ENCODE measurements around the gene CLEC12A. TPM values are rescaled to one million over a fixed set of nuclear protein-coding genes. Genes with fewer than 3 reads are reported as not detected.

The CLEC12A gene
- total and polyA plus RNA-seq, 5 donors from 2014 or later = 0.27 to 1.0 TPM; not detected in 3

DNA sequence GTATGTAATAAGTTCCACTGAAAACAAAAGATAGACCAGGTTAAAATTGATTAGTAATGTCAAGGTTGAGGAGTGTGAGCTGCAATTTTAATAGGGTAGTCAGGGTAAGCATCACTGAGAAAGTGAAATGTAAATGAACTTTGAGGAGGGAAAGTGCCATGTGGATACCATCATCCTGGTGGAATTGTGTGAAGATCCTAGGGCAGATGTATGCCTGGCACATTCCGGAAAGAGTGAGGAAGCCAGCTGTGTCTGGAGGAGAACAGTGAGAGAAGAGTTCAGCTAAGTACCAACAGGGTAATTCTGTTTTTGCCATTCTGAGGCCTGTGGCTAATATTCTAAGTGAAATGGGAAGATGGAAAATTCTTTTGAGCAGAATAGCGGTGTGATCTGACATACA lies 36.2 kb upstream of the CLEC12A start:
- Mint-ChIP-seq H3K4me3 (no peak overlapping the region), H3K27me3 (peaks cover 54% of the 10 kb centered on the region), H3K4me1 (no peaks in the 10 kb centered on the region), H3K9me3 (peaks cover 0 to 2% (median 0%) of the 10 kb centered on the region in 7 donors), H3K36me3 (no peaks in the 10 kb centered on the region), H3K27ac (peak overlapping the region in 1 of 3 donors; percentile 61)
- Histone ChIP-seq H3K4me1 (ENCODE audit: control insufficient read depth, insufficient read depth, low read length, poor library complexity, severe bottlenecking) (no peaks in the 10 kb centered on the region), H3K9me3 (ENCODE audit: control insufficient read depth in 2 of 2, low read length in 2 of 2) (no peaks in the 10 kb centered on the region), H3K36me3 (ENCODE audit: control insufficient read depth, insufficient read depth, low read length) (no peaks in the 10 kb centered on the region), H3K27ac (ENCODE audit: insufficient read depth, low read length, poor library complexity, severe bottlenecking) (no peak overlapping the region), H3K4me3 (ENCODE audit: low read depth, low read length) (no peak overlapping the region), H3K27me3 (ENCODE audit: control insufficient read depth, insufficient read depth, low read length) (peaks cover 22% of the 10 kb centered on the region)
- ATAC-seq (ENCODE audit: low read depth in 2 of 2) = no peak
- no peak for DNase-seq

DNA sequence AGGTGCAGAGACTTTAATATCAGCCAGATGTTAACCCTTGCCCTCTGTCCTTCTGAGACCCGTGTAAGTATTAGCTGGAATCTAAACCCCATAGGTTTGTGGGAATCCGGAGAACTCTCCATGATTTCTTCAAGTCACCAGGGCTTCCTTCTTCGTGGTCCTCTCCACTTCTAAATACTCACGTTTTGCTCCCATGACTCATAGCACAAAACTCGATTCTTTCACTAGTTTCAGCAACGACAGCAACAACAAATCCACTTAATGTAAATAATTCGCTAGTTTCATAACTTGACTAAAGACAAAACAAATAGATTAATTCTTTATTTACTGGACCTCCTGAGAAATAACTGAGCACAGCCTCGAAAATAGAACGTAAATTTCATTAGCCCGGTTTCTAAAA lies 34.6 kb upstream of the CLEC12A start:
- no peak overlapping the region for H3K27ac Mint-ChIP-seq
- Histone ChIP-seq H3K27me3 (ENCODE audit: control insufficient read depth, insufficient read depth, low read length) (peaks cover 20% of the 10 kb centered on the region), H3K9me3 (ENCODE audit: control insufficient read depth in 2 of 2, low read length in 2 of 2) (no peaks in the 10 kb centered on the region), H3K4me1 (ENCODE audit: control insufficient read depth, insufficient read depth, low read length, poor library complexity, severe bottlenecking) (no peaks in the 10 kb centered on the region), H3K27ac (ENCODE audit: insufficient read depth, low read length, poor library complexity, severe bottlenecking) (no peak overlapping the region), H3K4me3 (ENCODE audit: low read depth, low read length) (no peak overlapping the region), H3K36me3 (ENCODE audit: control insufficient read depth, insufficient read depth, low read length) (no peaks in the 10 kb centered on the region)
- H3K9me3 Mint-ChIP-seq = peaks cover 0 to 2% (median 0%) of the 10 kb centered on the region in 7 donors
- ATAC-seq (ENCODE audit: low read depth in 2 of 2) (no peak), DNase-seq (no peak)
- peaks cover 58% of the 10 kb centered on the region for H3K27me3 Mint-ChIP-seq
- peaks cover 0 to 4% (median 0%) of the 10 kb centered on the region in 4 donors for H3K4me1 Mint-ChIP-seq
- no peaks in the 10 kb centered on the region for H3K36me3 Mint-ChIP-seq
- no peak overlapping the region for H3K4me3 Mint-ChIP-seq

- Histone ChIP-seq H3K27ac (ENCODE audit: insufficient read depth, low read length, poor library complexity, severe bottlenecking) (no peak overlapping the region), H3K27me3 (ENCODE audit: control insufficient read depth, insufficient read depth, low read length) (peaks cover 22% of the 10 kb centered on the region), H3K36me3 (ENCODE audit: control insufficient read depth, insufficient read depth, low read length) (no peaks in the 10 kb centered on the region), H3K4me3 (ENCODE audit: low read depth, low read length) (no peak overlapping the region), H3K9me3 (ENCODE audit: control insufficient read depth in 2 of 2, low read length in 2 of 2) (no peaks in the 10 kb centered on the region), H3K4me1 (ENCODE audit: control insufficient read depth, insufficient read depth, low read length, poor library complexity, severe bottlenecking) (peaks cover 3% of the 10 kb centered on the region)
- Mint-ChIP-seq H3K27ac (no peak overlapping the region), H3K4me3 (no peak overlapping the region), H3K4me1 (peaks cover 0 to 10% (median 4%) of the 10 kb centered on the region in 4 donors), H3K9me3 (peaks cover 0 to 2% (median 0%) of the 10 kb centered on the region in 7 donors), H3K36me3 (no peaks in the 10 kb centered on the region), H3K27me3 (peaks cover 51% of the 10 kb centered on the region)
- no peak for ATAC-seq (ENCODE audit: low read depth in 2 of 2)
- peak in 1 of 3 donors; percentile 42 for DNase-seq
Observed at GRCh38 chr12:9940375-9940774, 30.8 kb upstream of the CLEC12A start.

DNA sequence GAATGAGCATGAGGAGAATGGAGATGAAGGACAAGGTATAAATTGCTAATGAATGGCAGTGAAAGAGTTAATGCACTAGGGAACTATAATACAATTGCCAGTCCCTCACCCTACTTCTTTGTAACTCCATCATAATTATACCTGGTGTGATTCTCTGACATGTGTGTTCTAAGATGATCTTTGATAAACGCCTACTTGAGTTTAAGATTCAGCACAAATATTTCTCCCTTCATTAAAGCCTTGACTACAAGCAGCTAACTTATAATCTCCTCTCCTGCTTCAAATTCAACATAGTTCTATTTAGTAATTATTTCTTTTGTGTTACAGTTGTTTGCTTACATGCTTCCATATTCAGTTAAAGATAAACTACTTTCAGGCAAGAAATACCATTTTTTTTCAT lies 29.4 kb upstream of the CLEC12A start:
- Histone ChIP-seq H3K4me1 (ENCODE audit: control insufficient read depth, insufficient read depth, low read length, poor library complexity, severe bottlenecking) (peaks cover 3% of the 10 kb centered on the region), H3K27me3 (ENCODE audit: control insufficient read depth, insufficient read depth, low read length) (peaks cover 19% of the 10 kb centered on the region), H3K36me3 (ENCODE audit: control insufficient read depth, insufficient read depth, low read length) (no peaks in the 10 kb centered on the region), H3K27ac (ENCODE audit: insufficient read depth, low read length, poor library complexity, severe bottlenecking) (no peak overlapping the region), H3K9me3 (ENCODE audit: control insufficient read depth in 2 of 2, low read length in 2 of 2) (no peaks in the 10 kb centered on the region), H3K4me3 (ENCODE audit: low read depth, low read length) (no peak overlapping the region)
- no peak for DNase-seq
- peaks cover 0 to 2% (median 0%) of the 10 kb centered on the region in 7 donors for H3K9me3 Mint-ChIP-seq
- peaks cover 0 to 10% (median 4%) of the 10 kb centered on the region in 4 donors for H3K4me1 Mint-ChIP-seq
- H3K27me3 Mint-ChIP-seq = peaks cover 46% of the 10 kb centered on the region
- no peaks in the 10 kb centered on the region for H3K36me3 Mint-ChIP-seq
- no peak overlapping the region for H3K4me3 Mint-ChIP-seq
- H3K27ac Mint-ChIP-seq = no peak overlapping the region
- no peak for ATAC-seq (ENCODE audit: low read depth in 2 of 2)

DNA sequence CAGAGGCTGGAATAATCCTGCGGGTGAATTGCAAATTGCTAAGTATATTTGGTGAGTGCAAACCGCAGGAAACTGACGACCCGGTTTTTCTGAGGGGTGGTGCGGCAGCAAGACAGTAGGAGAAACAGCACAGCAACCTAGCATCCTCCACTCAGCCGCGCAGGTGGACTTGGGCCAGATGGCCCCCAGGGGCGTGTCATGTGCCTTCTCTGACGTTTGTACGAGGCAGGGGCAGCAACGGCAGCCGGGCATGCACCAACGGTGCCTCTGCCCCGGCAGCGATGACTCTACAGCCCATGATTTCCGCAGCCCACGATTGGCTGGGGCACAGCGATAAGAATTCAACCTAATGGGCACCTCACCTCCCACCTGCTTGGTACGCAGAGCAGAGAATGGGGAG lies 28.0 kb upstream of the CLEC12A start:
- DNase-seq = no peak
- Mint-ChIP-seq H3K36me3 (no peaks in the 10 kb centered on the region), H3K27ac (no peak overlapping the region)

GRCh38 chr12:9944391-9944790 lies 26.8 kb upstream of the CLEC12A start:
- Mint-ChIP-seq H3K27ac (no peak overlapping the region), H3K4me1 (peaks cover 9 to 27% (median 14%) of the 10 kb centered on the region in 4 donors), H3K27me3 (peaks cover 32% of the 10 kb centered on the region), H3K9me3 (peaks cover 0 to 1% (median 0%) of the 10 kb centered on the region in 7 donors), H3K4me3 (no peak overlapping the region), H3K36me3 (no peaks in the 10 kb centered on the region)
- DNase-seq = no peak
- Histone ChIP-seq H3K9me3 (ENCODE audit: control insufficient read depth in 2 of 2, low read length in 2 of 2) (no peaks in the 10 kb centered on the region), H3K27ac (ENCODE audit: insufficient read depth, low read length, poor library complexity, severe bottlenecking) (no peak overlapping the region), H3K4me1 (ENCODE audit: control insufficient read depth, insufficient read depth, low read length, poor library complexity, severe bottlenecking) (peaks cover 10% of the 10 kb centered on the region), H3K36me3 (ENCODE audit: control insufficient read depth, insufficient read depth, low read length) (no peaks in the 10 kb centered on the region), H3K4me3 (ENCODE audit: low read depth, low read length) (no peak overlapping the region), H3K27me3 (ENCODE audit: control insufficient read depth, insufficient read depth, low read length) (peaks cover 8% of the 10 kb centered on the region)
- ATAC-seq (ENCODE audit: low read depth in 2 of 2) = no peak

More for the DNA sequence above, 28.0 kb upstream of the CLEC12A start:
- peak; percentile 42 to 43 for ATAC-seq (ENCODE audit: low read depth in 2 of 2)
- Histone ChIP-seq H3K36me3 (ENCODE audit: control insufficient read depth, insufficient read depth, low read length) (no peaks in the 10 kb centered on the region), H3K9me3 (ENCODE audit: control insufficient read depth in 2 of 2, low read length in 2 of 2) (no peaks in the 10 kb centered on the region), H3K27me3 (ENCODE audit: control insufficient read depth, insufficient read depth, low read length) (peaks cover 14% of the 10 kb centered on the region), H3K4me3 (ENCODE audit: low read depth, low read length) (peak overlapping the region; percentile 23), H3K4me1 (ENCODE audit: control insufficient read depth, insufficient read depth, low read length, poor library complexity, severe bottlenecking) (peaks cover 3% of the 10 kb centered on the region), H3K27ac (ENCODE audit: insufficient read depth, low read length, poor library complexity, severe bottlenecking) (peak overlapping the region; percentile 23)
- H3K27me3 Mint-ChIP-seq = peaks cover 44% of the 10 kb centered on the region
- peaks cover 0 to 2% (median 0%) of the 10 kb centered on the region in 7 donors for H3K9me3 Mint-ChIP-seq
- H3K4me1 Mint-ChIP-seq = peaks cover 4 to 15% (median 6%) of the 10 kb centered on the region in 4 donors
- H3K4me3 Mint-ChIP-seq = peak overlapping the region in 3 of 4 donors; percentile 12 to 72 (median 70)

DNA sequence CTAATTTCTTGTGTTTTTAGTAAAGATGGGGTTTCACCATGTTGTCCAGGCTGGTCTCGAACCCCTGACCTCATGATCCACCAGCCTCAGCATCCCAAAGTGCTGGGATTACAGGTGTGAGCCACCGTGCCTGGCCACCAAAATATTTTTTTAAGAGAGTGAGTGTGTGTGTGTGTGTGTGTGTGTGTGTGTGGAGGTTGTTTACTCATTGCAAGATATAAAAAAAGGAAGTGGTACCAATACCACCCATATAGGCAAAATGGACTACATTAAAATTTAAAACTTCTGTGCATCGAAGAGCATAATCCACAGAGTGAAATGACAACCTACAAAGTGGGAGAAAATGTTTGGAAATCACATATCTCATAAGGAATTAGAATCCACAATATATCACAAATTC lies 23.5 kb upstream of the CLEC12A start:
- Mint-ChIP-seq H3K27me3 (peaks cover 13% of the 10 kb centered on the region), H3K27ac (peak overlapping the region in 1 of 3 donors; percentile 14), H3K4me3 (no peak overlapping the region), H3K36me3 (no peaks in the 10 kb centered on the region), H3K4me1 (peaks cover 19 to 49% (median 31%) of the 10 kb centered on the region in 4 donors), H3K9me3 (peaks cover 0 to 1% (median 0%) of the 10 kb centered on the region in 7 donors)
- no peak overlapping the region for H3K4me3 ChIP-seq (ENCODE audit: low read depth, low read length)
- H3K9me3 ChIP-seq (ENCODE audit: control insufficient read depth in 2 of 2, low read length in 2 of 2) = no peaks in the 10 kb centered on the region
- no peak overlapping the region for H3K27ac ChIP-seq (ENCODE audit: insufficient read depth, low read length, poor library complexity, severe bottlenecking)
- H3K36me3 ChIP-seq (ENCODE audit: control insufficient read depth, insufficient read depth, low read length) = no peaks in the 10 kb centered on the region
- H3K4me1 ChIP-seq (ENCODE audit: control insufficient read depth, insufficient read depth, low read length, poor library complexity, severe bottlenecking) = peaks cover 27% of the 10 kb centered on the region
- ATAC-seq (ENCODE audit: low read depth in 2 of 2) (no peak), DNase-seq (no peak)
- peaks cover 4% of the 10 kb centered on the region for H3K27me3 ChIP-seq (ENCODE audit: control insufficient read depth, insufficient read depth, low read length)

GRCh38 chr12:9948606-9949296 lies 22.5 kb upstream of the CLEC12A start:
- no peak overlapping the region for H3K27ac ChIP-seq (ENCODE audit: insufficient read depth, low read length, poor library complexity, severe bottlenecking)
- DNase-seq (peak in 2 of 3 donors; percentile 23 to 87), ATAC-seq (ENCODE audit: low read depth in 2 of 2) (peak; percentile 67 to 79)
- Mint-ChIP-seq H3K4me1 (peaks cover 19 to 45% (median 31%) of the 10 kb centered on the region in 4 donors), H3K9me3 (peaks cover 0 to 1% (median 0%) of the 10 kb centered on the region in 7 donors), H3K36me3 (no peaks in the 10 kb centered on the region), H3K4me3 (peak overlapping the region in 2 of 4 donors; percentile 29 to 39), H3K27ac (peak overlapping the region in 1 of 3 donors; percentile 15), H3K27me3 (peaks cover 5% of the 10 kb centered on the region)
- H3K9me3 ChIP-seq (ENCODE audit: control insufficient read depth in 2 of 2, low read length in 2 of 2) = no peaks in the 10 kb centered on the region
- peaks cover 23% of the 10 kb centered on the region for H3K4me1 ChIP-seq (ENCODE audit: control insufficient read depth, insufficient read depth, low read length, poor library complexity, severe bottlenecking)
- H3K27me3 ChIP-seq (ENCODE audit: control insufficient read depth, insufficient read depth, low read length) = no peaks in the 10 kb centered on the region
- no peaks in the 10 kb centered on the region for H3K36me3 ChIP-seq (ENCODE audit: control insufficient read depth, insufficient read depth, low read length)
- peak overlapping the region; percentile 33 for H3K4me3 ChIP-seq (ENCODE audit: low read depth, low read length)
